ENCODE measurements around the gene OTOR. TPM values are rescaled to one million over a fixed set of nuclear protein-coding genes. Genes with fewer than 3 reads are reported as not detected.

The OTOR gene
- total RNA-seq, 1 donor from 2014 or later, result not detected

- Histone ChIP-seq H3K36me3 (no peaks in the 10 kb centered on the region), H3K27me3 (no peaks in the 10 kb centered on the region), H3K4me3 (no peak overlapping the region), H3K27ac (no peak overlapping the region), H3K4me1 (no peaks in the 10 kb centered on the region), H3K9me3 (no peaks in the 10 kb centered on the region)
- intact Hi-C loops (cut with DNase I), result no loop called here
- no peak for TF ChIP-seq POLR2AphosphoS5 (IDR thresholded peaks at IDR 0.05; ENCODE audit: insufficient read depth in 1 of 2, low read depth in 1 of 2)
- no peak for TF ChIP-seq CTCF (IDR thresholded peaks at IDR 0.05)
- no peak for TF ChIP-seq POLR2A (IDR thresholded peaks at IDR 0.05)
- no peak for DNase-seq (ENCODE audit: extremely low spot score in 2 of 2)
These were observed 10.5 kb downstream of the OTOR start for GRCh38 chr20:16758454-16759180.

- no peaks in the 10 kb centered on the region for H3K4me1 ChIP-seq
- no peak overlapping the region for H3K27ac ChIP-seq
- no peaks in the 10 kb centered on the region for H3K9me3 ChIP-seq
- H3K36me3 ChIP-seq, result no peaks in the 10 kb centered on the region
- no peaks in the 10 kb centered on the region for H3K27me3 ChIP-seq
- no peak for TF ChIP-seq POLR2AphosphoS5 (IDR thresholded peaks at IDR 0.05; ENCODE audit: insufficient read depth in 1 of 2, low read depth in 1 of 2)
- no peak for TF ChIP-seq CTCF (IDR thresholded peaks at IDR 0.05)
- TF ChIP-seq POLR2A (IDR thresholded peaks at IDR 0.05), result no peak
- no peak for DNase-seq (ENCODE audit: extremely low spot score in 2 of 2)
- H3K4me3 ChIP-seq, result no peak overlapping the region
- intact Hi-C loops (cut with DNase I), result no loop called here
These were observed 11.0 kb downstream of the OTOR start for GRCh38 chr20:16759181-16759563.

GRCh38 chr20:16760431-16761304 is 12.5 kb downstream of the OTOR start:
- no peaks in the 10 kb centered on the region for H3K4me1 ChIP-seq
- intact Hi-C loops (cut with DNase I), result no loop called here
- no peak overlapping the region for H3K4me3 ChIP-seq
- TF ChIP-seq POLR2A (IDR thresholded peaks at IDR 0.05) (no peak), CTCF (IDR thresholded peaks at IDR 0.05) (no peak), POLR2AphosphoS5 (IDR thresholded peaks at IDR 0.05; ENCODE audit: insufficient read depth in 1 of 2, low read depth in 1 of 2) (no peak)
- H3K27ac ChIP-seq, result no peak overlapping the region
- no peaks in the 10 kb centered on the region for H3K9me3 ChIP-seq
- H3K36me3 ChIP-seq, result no peaks in the 10 kb centered on the region
- DNase-seq (ENCODE audit: extremely low spot score in 2 of 2), result no peak
- H3K27me3 ChIP-seq, result no peaks in the 10 kb centered on the region

- Histone ChIP-seq H3K4me3 (no peak overlapping the region), H3K27ac (no peak overlapping the region), H3K4me1 (no peaks in the 10 kb centered on the region), H3K9me3 (no peaks in the 10 kb centered on the region), H3K27me3 (no peaks in the 10 kb centered on the region), H3K36me3 (no peaks in the 10 kb centered on the region)
- intact Hi-C loops (cut with DNase I), result no loop called here
- DNase-seq (ENCODE audit: extremely low spot score in 2 of 2), result no peak
- TF ChIP-seq CTCF (IDR thresholded peaks at IDR 0.05), result peak in 2 of 3 experiments; percentile 22 to 49
- no peak for TF ChIP-seq POLR2AphosphoS5 (IDR thresholded peaks at IDR 0.05; ENCODE audit: insufficient read depth in 1 of 2, low read depth in 1 of 2)
These were observed 13.2 kb downstream of the OTOR start for GRCh38 chr20:16761305-16761829.
